Panc1 (cell line): ENCODE measurements around the gene CRYBG1.

Experiments used
- POLR2AphosphoS5 ChIP-seq: IDR thresholded peaks from 2 replicates; pipeline ENCODE4 v1.6.1; 2012; ENCODE audit warnings: mild to moderate bottlenecking, low read depth, low read length, moderate library complexity
- TCF7L2 ChIP-seq: IDR thresholded peaks from 2 replicates; pipeline ENCODE4 v1.6.1; 2011; ENCODE audit warnings: mild to moderate bottlenecking, low read depth, low read length, inconsistent platforms
- TF ChIP-seq, protein P1 (sequence below): fragments of 450-650 bp; IDR thresholded peaks from 2 replicates; pipeline ENCODE4 v1.5.1; 2017; ENCODE audit warnings: mild to moderate bottlenecking
- TF ChIP-seq, protein P2 (sequence below), 2 experiments: IDR thresholded peaks; 2 replicates each; pipeline ENCODE4 v1.6.1; 2011 to 2012; ENCODE audit warnings: low read depth in 2 of 2, control low read depth in 1 of 2, low read length in 1 of 2, mild to moderate bottlenecking in 1 of 2, moderate library complexity in 1 of 2; ENCODE audit not compliant: insufficient read depth in 1 of 2

DNA sequence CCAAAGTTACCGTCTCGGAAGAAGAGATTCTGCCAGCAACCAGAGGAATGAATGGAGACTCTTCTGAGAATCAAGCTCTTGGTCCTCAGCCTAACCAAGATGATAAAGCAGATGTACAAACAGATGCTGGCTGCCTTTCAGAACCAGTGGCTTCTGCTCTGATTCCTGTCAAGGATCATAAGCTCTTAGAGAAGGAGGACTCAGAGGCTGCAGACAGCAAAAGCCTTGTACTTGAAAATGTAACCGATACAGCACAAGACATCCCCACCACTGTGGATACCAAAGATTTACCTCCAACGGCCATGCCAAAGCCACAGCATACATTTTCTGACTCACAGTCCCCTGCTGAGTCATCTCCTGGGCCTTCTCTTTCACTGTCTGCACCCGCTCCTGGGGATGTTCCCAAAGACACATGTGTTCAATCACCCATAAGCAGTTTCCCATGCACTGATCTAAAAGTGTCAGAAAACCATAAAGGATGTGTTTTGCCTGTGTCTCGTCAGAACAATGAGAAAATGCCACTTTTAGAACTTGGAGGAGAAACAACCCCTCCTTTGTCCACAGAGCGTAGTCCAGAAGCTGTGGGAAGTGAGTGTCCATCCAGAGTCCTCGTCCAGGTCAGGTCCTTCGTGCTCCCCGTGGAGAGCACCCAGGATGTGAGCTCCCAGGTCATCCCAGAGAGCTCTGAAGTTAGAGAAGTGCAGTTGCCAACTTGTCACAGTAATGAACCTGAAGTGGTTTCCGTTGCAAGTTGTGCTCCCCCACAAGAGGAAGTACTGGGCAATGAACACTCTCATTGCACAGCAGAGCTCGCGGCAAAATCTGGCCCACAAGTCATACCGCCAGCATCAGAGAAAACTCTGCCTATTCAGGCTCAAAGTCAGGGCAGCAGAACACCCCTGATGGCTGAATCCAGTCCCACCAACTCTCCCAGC is 159.2 kb downstream of the CRYBG1 start:
- TF ChIP-seq, protein P1, sequence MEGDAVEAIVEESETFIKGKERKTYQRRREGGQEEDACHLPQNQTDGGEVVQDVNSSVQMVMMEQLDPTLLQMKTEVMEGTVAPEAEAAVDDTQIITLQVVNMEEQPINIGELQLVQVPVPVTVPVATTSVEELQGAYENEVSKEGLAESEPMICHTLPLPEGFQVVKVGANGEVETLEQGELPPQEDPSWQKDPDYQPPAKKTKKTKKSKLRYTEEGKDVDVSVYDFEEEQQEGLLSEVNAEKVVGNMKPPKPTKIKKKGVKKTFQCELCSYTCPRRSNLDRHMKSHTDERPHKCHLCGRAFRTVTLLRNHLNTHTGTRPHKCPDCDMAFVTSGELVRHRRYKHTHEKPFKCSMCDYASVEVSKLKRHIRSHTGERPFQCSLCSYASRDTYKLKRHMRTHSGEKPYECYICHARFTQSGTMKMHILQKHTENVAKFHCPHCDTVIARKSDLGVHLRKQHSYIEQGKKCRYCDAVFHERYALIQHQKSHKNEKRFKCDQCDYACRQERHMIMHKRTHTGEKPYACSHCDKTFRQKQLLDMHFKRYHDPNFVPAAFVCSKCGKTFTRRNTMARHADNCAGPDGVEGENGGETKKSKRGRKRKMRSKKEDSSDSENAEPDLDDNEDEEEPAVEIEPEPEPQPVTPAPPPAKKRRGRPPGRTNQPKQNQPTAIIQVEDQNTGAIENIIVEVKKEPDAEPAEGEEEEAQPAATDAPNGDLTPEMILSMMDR = no peak
- TF ChIP-seq TCF7L2 (no peak), POLR2AphosphoS5 (peak; percentile 29)
- TF ChIP-seq, protein P2, sequence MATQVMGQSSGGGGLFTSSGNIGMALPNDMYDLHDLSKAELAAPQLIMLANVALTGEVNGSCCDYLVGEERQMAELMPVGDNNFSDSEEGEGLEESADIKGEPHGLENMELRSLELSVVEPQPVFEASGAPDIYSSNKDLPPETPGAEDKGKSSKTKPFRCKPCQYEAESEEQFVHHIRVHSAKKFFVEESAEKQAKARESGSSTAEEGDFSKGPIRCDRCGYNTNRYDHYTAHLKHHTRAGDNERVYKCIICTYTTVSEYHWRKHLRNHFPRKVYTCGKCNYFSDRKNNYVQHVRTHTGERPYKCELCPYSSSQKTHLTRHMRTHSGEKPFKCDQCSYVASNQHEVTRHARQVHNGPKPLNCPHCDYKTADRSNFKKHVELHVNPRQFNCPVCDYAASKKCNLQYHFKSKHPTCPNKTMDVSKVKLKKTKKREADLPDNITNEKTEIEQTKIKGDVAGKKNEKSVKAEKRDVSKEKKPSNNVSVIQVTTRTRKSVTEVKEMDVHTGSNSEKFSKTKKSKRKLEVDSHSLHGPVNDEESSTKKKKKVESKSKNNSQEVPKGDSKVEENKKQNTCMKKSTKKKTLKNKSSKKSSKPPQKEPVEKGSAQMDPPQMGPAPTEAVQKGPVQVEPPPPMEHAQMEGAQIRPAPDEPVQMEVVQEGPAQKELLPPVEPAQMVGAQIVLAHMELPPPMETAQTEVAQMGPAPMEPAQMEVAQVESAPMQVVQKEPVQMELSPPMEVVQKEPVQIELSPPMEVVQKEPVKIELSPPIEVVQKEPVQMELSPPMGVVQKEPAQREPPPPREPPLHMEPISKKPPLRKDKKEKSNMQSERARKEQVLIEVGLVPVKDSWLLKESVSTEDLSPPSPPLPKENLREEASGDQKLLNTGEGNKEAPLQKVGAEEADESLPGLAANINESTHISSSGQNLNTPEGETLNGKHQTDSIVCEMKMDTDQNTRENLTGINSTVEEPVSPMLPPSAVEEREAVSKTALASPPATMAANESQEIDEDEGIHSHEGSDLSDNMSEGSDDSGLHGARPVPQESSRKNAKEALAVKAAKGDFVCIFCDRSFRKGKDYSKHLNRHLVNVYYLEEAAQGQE (IDR thresholded peaks at IDR 0.05; ENCODE audit: insufficient read depth in 1 of 2, low read depth in 2 of 2, low read length in 1 of 2) = no peak
